Cardiac fibroblast (primary cell): ENCODE measurements around the gene MCOLN1.

Experiments
- DNase-seq, 2 donors: peaks; one replicate each; pipeline versions ENCODE4 v3.0.0 to v3.0.0-alpha.2; 2010; ENCODE audit warnings: low read depth in 2 of 2
- H3K4me3 ChIP-seq, 2 donors: replicated peaks in 1 of 2; 1 replicate in 1 of 2; 2 replicates in 1 of 2; pipeline ENCODE4 v1.5.1; 2011; ENCODE audit warnings: low read depth in 2 of 2, low read length in 2 of 2, mild to moderate bottlenecking in 2 of 2, moderate library complexity in 1 of 2
- TF ChIP-seq, protein P1 (sequence below): IDR thresholded peaks from one replicate; pipeline ENCODE4 v1.5.1; 2011; ENCODE audit warnings: low read depth, mild to moderate bottlenecking, low read length, inconsistent platforms

MCOLN1 gene

DNA sequence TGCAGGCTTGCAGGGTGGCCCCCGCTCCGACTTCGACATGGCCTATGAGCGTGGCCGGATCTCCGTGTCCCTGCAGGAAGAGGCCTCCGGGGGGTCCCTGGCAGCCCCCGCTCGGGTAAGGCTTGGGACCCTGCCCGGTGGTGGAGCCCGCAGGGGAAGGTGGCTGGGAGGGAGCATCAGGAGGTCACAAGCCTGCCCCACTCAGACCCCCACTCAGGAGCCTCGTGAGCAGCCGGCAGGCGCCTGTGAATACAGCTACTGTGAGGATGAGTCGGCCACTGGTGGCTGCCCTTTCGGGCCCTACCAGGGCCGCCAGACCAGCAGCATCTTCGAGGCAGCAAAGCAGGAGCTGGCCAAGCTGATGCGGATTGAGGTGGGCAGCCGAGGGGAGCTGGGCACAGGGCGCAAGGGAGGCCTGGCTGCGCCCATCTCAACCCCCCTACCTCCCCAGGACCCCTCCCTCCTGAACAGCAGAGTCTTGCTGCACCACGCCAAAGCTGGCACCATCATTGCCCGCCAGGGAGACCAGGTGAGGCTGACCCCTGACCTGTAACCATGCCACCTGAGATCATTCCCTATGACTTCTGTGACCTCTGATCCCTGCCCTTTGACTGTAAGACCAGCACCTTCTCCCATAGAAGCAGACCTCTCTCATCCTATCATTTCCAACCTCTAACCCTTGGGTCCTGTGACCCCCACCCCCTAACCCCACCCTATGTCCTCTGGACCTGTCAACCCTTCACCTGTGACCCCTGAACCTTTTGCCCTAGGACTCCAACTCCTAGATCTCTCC, 20.3 kb downstream of the MCOLN1 start:
- TF ChIP-seq, protein P1, sequence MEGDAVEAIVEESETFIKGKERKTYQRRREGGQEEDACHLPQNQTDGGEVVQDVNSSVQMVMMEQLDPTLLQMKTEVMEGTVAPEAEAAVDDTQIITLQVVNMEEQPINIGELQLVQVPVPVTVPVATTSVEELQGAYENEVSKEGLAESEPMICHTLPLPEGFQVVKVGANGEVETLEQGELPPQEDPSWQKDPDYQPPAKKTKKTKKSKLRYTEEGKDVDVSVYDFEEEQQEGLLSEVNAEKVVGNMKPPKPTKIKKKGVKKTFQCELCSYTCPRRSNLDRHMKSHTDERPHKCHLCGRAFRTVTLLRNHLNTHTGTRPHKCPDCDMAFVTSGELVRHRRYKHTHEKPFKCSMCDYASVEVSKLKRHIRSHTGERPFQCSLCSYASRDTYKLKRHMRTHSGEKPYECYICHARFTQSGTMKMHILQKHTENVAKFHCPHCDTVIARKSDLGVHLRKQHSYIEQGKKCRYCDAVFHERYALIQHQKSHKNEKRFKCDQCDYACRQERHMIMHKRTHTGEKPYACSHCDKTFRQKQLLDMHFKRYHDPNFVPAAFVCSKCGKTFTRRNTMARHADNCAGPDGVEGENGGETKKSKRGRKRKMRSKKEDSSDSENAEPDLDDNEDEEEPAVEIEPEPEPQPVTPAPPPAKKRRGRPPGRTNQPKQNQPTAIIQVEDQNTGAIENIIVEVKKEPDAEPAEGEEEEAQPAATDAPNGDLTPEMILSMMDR: no peak
- H3K4me3 ChIP-seq: no peak overlapping the region
- no peak for DNase-seq

DNA sequence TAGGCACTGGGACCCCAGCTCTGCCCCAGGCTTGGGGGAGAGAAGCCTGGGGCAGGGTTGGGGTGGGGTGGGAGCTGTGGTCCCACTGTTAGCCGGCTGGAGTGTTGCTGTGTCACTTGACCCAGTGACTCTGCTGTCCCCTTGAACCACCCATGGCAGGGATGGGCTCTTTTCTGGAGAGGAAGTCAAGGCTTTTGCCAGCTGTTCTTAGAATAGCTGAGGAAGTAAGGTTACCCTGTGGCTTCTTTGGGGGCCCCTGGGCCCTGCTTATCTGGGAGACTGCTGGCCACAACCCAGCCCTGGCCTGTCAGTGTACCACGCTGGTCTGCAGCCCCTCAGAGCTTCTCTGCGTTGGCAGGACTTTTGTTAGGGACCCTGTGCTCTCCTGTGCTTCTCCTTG, 22.2 kb downstream of the MCOLN1 start:
- TF ChIP-seq, protein P1: no peak
- no peak for DNase-seq
- no peak overlapping the region for H3K4me3 ChIP-seq

DNA sequence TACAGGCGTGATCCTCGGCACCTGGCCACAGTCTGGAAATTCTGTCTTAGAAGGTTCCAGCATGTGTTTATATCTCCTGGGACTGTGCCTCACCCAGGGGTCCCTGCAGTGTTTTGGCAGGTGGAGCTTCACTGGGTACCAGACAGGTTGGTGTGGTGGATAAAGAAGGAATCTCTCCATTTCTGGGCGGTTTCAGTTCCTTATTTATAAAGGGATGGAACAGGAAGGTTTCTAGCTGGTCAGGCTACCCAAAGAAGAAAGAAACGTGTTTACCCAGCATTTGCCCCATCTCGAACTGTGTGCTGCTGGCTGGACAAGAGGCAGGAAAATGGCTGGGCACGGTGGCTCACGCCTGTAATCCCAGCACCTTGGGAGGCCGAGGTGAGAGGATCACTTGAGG, 22.9 kb downstream of the MCOLN1 start:
- H3K4me3 ChIP-seq: no peak overlapping the region

GRCh38 chr19:7545904-7546303, 23.5 kb downstream of the MCOLN1 start:
- no peak for DNase-seq
- TF ChIP-seq, protein P1: no peak
- no peak overlapping the region for H3K4me3 ChIP-seq

More for the DNA sequence above, 22.9 kb downstream of the MCOLN1 start:
- TF ChIP-seq, protein P1: no peak
- DNase-seq: no peak

DNA sequence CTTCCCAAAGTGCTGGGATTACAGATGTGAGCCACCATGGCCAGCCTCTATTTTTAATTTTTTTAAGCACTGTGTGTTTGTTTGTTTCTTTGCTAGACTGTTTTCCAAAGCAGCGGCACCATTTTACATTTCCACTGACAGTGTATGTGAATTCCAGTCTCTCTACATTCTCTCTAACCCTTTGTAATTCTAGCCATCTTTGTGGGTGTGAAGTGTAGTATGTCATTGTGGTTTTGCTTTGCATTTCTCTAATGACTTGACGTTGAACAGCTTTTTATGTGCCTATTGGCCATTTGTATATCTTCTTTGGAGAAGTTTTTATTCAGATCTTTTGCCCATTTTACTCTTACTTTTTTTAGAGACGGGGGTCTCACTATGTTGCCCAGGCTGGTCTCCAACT, 24.7 kb downstream of the MCOLN1 start:
- DNase-seq: no peak
- no peak overlapping the region for H3K4me3 ChIP-seq
- TF ChIP-seq, protein P1: no peak

- DNase-seq: no peak
- H3K4me3 ChIP-seq: no peak overlapping the region
- TF ChIP-seq, protein P1: no peak
These were observed 27.2 kb downstream of the MCOLN1 start for GRCh38 chr19:7549429-7550148.
